Endodermal cell (in vitro differentiated cells): ENCODE results near the gene TCF12. TPM values are rescaled to one million over a fixed set of nuclear protein-coding genes. Genes with fewer than 3 reads are reported as not detected.

ENCODE experiments used
- DNase-seq: peaks from one replicate; pipeline ENCODE4 v3.0.0-alpha.2; 2017
- H3K27ac ChIP-seq: 2 replicates; pipeline ENCODE4 v1.5.1; 2013; ENCODE audit warnings: mild to moderate bottlenecking, low read depth, low read length, moderate library complexity
- H3K27me3 ChIP-seq: 2 replicates; pipeline ENCODE4 v1.6.1; 2013; ENCODE audit warnings: mild to moderate bottlenecking, low read length, moderate library complexity; ENCODE audit not compliant: insufficient read depth, control insufficient read depth, poor library complexity, severe bottlenecking
- H3K36me3 ChIP-seq: 2 replicates; pipeline ENCODE4 v1.7.0; 2013; ENCODE audit warnings: mild to moderate bottlenecking, low read length, moderate library complexity; ENCODE audit not compliant: control insufficient read depth, insufficient read depth
- H3K4me1 ChIP-seq: one replicate; pipeline ENCODE4 v1.7.0; 2013; ENCODE audit warnings: low read length; ENCODE audit not compliant: control insufficient read depth, insufficient read depth
- H3K4me3 ChIP-seq: 2 replicates; pipeline ENCODE4 v1.5.1; 2013; ENCODE audit warnings: mild to moderate bottlenecking, low read length, moderate library complexity
- H3K9ac ChIP-seq: 2 replicates; pipeline ENCODE4 v1.6.1; 2013; ENCODE audit warnings: mild to moderate bottlenecking, low read length, moderate library complexity; ENCODE audit not compliant: poor library complexity, severe bottlenecking; ENCODE audit errors: extremely low read depth
- H3K9me3 ChIP-seq: 2 replicates; pipeline ENCODE4 v1.6.1; 2013; ENCODE audit warnings: mild to moderate bottlenecking, low read length, moderate library complexity; ENCODE audit not compliant: control insufficient read depth
- H3K27ac Mint-ChIP-seq: 2 replicates; pipeline ENCODE4 v1.8.0; 2020; ENCODE audit warnings: mixed read lengths
- H3K27me3 Mint-ChIP-seq: 2 replicates; pipeline ENCODE4 v1.8.0; 2021; ENCODE audit warnings: mild to moderate bottlenecking, mixed read lengths; ENCODE audit not compliant: insufficient read depth
- H3K36me3 Mint-ChIP-seq: 2 replicates; pipeline ENCODE4 v1.8.0; 2020; ENCODE audit warnings: low read depth, mixed read lengths
- H3K4me1 Mint-ChIP-seq: 2 replicates; pipeline ENCODE4 v1.8.0; 2020; ENCODE audit warnings: mixed read lengths
- H3K4me3 Mint-ChIP-seq: 2 replicates; pipeline ENCODE4 v1.8.0; 2020; ENCODE audit warnings: mild to moderate bottlenecking, moderate library complexity, mixed read lengths
- H3K9me3 Mint-ChIP-seq: 2 replicates; pipeline ENCODE4 v1.8.0; 2020; ENCODE audit warnings: mild to moderate bottlenecking, mixed read lengths
- CTCF ChIP-seq: fragments of 200-600 bp; sonication (generic); conservative IDR thresholded peaks from 2 replicates; pipeline ENCODE4 v1.5.0; 2021; ENCODE audit warnings: antibody characterized with exemption, mild to moderate bottlenecking
- WGBS, 2 experiments: methylation state at CpG; one replicate each; pipeline versions ENCODE4 v1.1.5 to v1.1.7; 2013; ENCODE audit warnings: missing lambda C conversion rate in 2 of 2, mixed read lengths in 1 of 2; ENCODE audit not compliant: insufficient coverage in 1 of 2, insufficient read length in 1 of 2; 5-methylcytosine and 5-hydroxymethylcytosine counted together
- total RNA-seq, 2 donors: library from RNA; stranded (reverse); fragmentation: NEBNext Ultra II Directional in 1 of 2; extraction: Animal tissue kit (Norgen Biotek cat#: 25700) in 1 of 2; gene quantifications; 2 replicates in 1 of 2; 3 replicates in 1 of 2; pipeline ENCODE4 v1.2.1, GENCODE V29; 2021

The TCF12 gene
- total RNA-seq, 2 donors from 2014 or later: 103 to 121 TPM

GRCh38 chr15:57335719-57336118 lies 417.3 kb downstream of the TCF12 start:
- Histone ChIP-seq H3K4me1 (no peaks in the 10 kb centered on the region), H3K9ac (no peak overlapping the region), H3K36me3 (no peaks in the 10 kb centered on the region), H3K27ac (no peak overlapping the region), H3K4me3 (no peak overlapping the region), H3K9me3 (no peaks in the 10 kb centered on the region), H3K27me3 (no peaks in the 10 kb centered on the region)
- no peaks in the 10 kb centered on the region for H3K9me3 Mint-ChIP-seq
- H3K4me1 Mint-ChIP-seq: peaks cover 8% of the 10 kb centered on the region
- H3K36me3 Mint-ChIP-seq: no peaks in the 10 kb centered on the region
- H3K4me3 Mint-ChIP-seq: no peak overlapping the region
- no peak for TF ChIP-seq CTCF
- H3K27me3 Mint-ChIP-seq: no peaks in the 10 kb centered on the region
- no peak for DNase-seq
- 83 to 87% methylated on average over 6 to 7 of the region's 7 CpGs for WGBS, 2 experiments
- H3K27ac Mint-ChIP-seq: peak overlapping the region; percentile 42

GRCh38 chr15:57337868-57338411 lies 419.5 kb downstream of the TCF12 start:
- Histone ChIP-seq H3K9ac (no peak overlapping the region), H3K9me3 (no peaks in the 10 kb centered on the region), H3K27ac (no peak overlapping the region), H3K36me3 (no peaks in the 10 kb centered on the region), H3K4me3 (no peak overlapping the region), H3K27me3 (no peaks in the 10 kb centered on the region), H3K4me1 (no peaks in the 10 kb centered on the region)
- peaks cover 10% of the 10 kb centered on the region for H3K4me1 Mint-ChIP-seq
- DNase-seq: peak; percentile 62
- TF ChIP-seq CTCF: peak; percentile 38
- no peak overlapping the region for H3K4me3 Mint-ChIP-seq
- no peaks in the 10 kb centered on the region for H3K36me3 Mint-ChIP-seq
- H3K27me3 Mint-ChIP-seq: no peaks in the 10 kb centered on the region
- WGBS, 2 experiments: 89 to 90% methylated on average over 13 to 15 of the region's 15 CpGs
- H3K27ac Mint-ChIP-seq: no peak overlapping the region
- H3K9me3 Mint-ChIP-seq: no peaks in the 10 kb centered on the region

- no peak overlapping the region for H3K27ac ChIP-seq
- DNase-seq: no peak
- no peak overlapping the region for H3K4me3 ChIP-seq
- peaks cover 7% of the 10 kb centered on the region for H3K4me1 Mint-ChIP-seq
- H3K4me1 ChIP-seq: no peaks in the 10 kb centered on the region
- H3K36me3 Mint-ChIP-seq: no peaks in the 10 kb centered on the region
- H3K36me3 ChIP-seq: no peaks in the 10 kb centered on the region
- H3K9ac ChIP-seq: no peak overlapping the region
- H3K9me3 ChIP-seq: no peaks in the 10 kb centered on the region
- H3K27me3 Mint-ChIP-seq: no peaks in the 10 kb centered on the region
- TF ChIP-seq CTCF: no peak
- H3K27ac Mint-ChIP-seq: no peak overlapping the region
- H3K9me3 Mint-ChIP-seq: no peaks in the 10 kb centered on the region
- WGBS, 2 experiments: 89 to 96% methylated on average over 4 to 5 of the region's 5 CpGs
- no peak overlapping the region for H3K4me3 Mint-ChIP-seq
- H3K27me3 ChIP-seq: no peaks in the 10 kb centered on the region
These were observed 420.9 kb downstream of the TCF12 start for GRCh38 chr15:57339321-57339720.

Other genes starting within 250 kb of the TCF12 start
- 10 to 100 TPM; 22.0 to 35.1 TPM for gene ZNF280D, start 185.1 kb upstream of the TCF12 start, total RNA-seq